ENCODE results near the gene POTEF.
"Not testable (repeated sequence)": the region's sequence is repeated elsewhere in the genome, so short reads cannot be mapped to it uniquely, and the experiment has no call there.

POTEF gene

DNA sequence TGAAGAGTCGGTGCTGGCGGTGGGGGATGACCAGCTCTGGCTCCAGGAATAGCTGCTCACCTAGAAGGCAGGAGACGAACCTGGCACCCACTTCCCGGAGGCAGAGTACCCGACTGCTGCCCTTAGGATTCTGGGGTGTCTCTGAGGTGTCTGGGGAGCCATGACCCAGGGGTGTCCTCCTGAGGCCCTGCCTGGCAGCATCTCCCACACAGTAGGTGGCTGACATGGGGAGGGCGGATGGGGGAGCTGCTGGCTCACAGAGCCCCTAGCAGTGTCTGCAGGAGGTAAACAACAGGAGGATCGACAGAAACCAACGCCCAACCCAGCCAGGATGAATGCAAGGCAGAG lies 25.4 kb upstream of the POTEF start:
- intact Hi-C loops (cut with DNase I), result not testable (repeated sequence)
- peak in 1 of 42 donors; percentile 25 for DNase-seq

DNA sequence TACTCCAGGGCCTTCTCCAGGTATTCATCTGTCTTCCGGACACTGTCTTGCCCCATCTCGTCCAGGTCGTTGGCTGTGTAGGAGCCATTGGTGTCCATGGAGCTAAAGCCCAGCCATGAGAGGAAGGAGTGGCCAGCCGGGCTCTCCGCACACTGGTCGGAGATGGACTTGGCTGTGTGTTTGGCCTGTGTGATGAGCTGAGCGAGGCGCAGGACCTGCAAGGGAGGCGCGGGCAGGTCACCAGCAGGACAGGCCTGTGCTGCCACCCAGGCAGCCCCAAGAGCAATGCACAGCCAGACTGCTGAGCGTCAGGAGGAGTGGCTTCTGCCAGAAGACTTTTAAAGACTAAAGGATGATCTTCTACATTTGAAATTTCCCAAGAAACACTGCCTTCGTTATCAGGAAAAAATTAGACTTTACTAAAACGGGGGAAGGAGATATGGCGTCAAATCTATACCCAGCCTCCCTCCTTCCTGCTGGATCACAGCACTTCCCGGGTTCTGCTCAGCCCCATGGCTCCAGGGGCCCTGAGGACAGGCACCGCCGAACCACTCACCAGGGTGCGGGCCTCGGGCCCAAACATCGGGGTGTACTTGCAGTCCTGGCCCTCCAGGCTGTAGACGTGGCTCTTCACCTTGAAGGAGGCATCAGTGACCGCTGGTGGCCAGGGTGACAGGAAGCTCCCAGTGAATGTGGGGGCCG lies 24.9 kb upstream of the POTEF start:
- peak in 1 of 42 donors; percentile 36 for DNase-seq
- intact Hi-C loops (cut with DNase I), result not testable (repeated sequence)

- DNase-seq, result peak in 1 of 42 donors; percentile 27
- intact Hi-C loops (cut with DNase I), result no loop called here
These were observed 24.0 kb upstream of the POTEF start for GRCh38 chr2:130152816-130153595.

- intact Hi-C loops (cut with DNase I), result not testable (repeated sequence)
- peak in 5 of 42 donors; percentile 13 to 31 (median 21) for DNase-seq
These were observed 23.3 kb upstream of the POTEF start for GRCh38 chr2:130152136-130152815.

DNA sequence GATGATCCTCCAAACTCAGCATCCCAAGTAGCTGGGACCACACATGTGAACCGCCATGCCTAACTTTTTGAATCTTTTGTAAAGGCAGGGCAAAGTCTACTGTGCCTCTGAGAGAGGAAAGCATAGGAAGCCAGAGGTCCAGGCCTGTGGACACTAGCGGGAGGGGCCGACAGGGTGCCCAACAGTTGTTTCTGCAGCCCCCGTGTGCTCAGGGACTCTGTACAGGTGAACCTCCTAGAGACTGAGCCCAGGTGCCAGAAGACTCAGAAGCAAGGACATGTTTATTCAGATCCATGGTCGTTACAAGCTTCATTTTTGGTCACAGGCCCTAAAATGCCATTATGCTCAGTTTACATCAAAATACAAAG lies 22.1 kb upstream of the POTEF start:
- intact Hi-C loops (cut with DNase I); DNase-seq: not testable (repeated sequence)

DNA sequence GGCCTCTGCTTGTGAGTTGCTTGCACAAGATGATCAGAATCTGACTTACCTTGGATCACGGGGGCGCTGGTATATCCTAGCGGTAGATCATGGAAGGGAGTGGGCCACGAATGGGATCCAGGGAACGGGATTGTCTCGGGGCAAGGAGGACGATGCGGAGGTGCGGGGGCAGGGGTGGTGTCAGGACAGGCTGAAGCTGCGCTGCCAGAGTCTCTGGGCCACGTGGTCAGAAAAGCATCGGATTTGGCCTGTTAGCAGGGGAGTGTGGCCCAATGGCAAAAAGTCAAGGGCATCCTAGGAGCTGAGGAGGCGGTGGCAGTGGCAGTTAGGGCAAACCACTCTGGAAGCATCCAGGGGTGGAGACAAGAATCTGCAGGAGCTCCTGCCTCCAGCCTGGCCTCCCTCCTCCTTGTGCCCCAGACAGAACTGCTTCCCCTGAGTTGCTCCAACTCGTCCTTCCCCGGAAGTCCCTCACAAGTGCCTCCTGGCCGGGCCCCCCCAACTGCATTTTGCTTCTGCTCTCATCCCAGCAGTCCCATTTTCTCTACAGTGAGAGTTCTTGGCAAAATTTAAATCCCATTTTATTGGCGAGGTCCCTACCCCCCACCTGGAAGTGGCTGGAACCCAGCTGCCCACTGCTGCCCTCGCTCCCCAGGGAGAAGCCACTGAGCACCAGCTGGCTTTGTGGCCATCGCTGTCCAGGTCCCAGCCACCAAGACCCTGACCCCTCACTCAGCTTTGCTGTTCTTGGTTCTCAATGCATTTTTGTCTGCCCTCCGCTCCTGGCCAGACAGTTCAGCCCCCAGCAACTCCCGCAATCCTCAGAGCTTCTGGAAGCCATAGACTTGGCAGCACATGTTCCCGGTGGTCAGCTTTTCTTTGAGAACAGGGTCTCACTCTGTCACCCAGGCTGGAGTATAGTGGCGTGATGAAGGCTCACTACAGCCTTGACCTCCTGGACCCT lies 21.4 kb upstream of the POTEF start:
- intact Hi-C loops (cut with DNase I), result no loop called here
- peak in 2 of 42 donors; percentile 13 to 34 for DNase-seq

GRCh38 chr2:130148515-130148914 lies 19.5 kb upstream of the POTEF start:
- DNase-seq; intact Hi-C loops (cut with DNase I): not testable (repeated sequence)

DNA sequence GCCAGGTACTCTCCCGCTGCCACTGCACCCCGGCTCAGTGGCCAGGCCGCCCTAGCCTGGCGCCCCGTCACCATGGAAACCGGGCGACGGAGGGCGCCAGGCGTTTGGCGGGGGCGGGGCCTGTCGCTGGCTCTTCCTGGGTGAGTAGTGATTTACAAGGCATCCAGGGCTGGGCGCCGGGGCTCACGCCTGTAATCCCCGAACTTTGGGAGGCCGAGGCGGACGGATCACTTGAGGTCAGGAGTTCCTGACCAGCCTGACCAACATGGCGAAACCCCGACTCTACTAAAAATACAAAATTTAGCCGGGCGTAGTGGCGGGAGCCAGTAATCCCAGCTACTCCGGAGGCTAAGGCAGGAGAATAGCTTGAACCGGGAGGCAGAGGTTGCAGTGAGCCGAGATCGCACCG lies 16.0 kb upstream of the POTEF start, which contains the start of gene CCDC74B:
Gene CCDC74B (minus strand): TSS at position 107 of the 409 bp plus-strand sequence. CDS start 116 bp downstream, outside the sequence.
- intact Hi-C loops (cut with DNase I), result not testable (repeated sequence)
- DNase-seq, result peak in 40 of 42 donors; percentile 11 to 75 (median 56)

- intact Hi-C loops (cut with DNase I), result not testable (repeated sequence)
- peak in 6 of 42 donors; percentile 6 to 35 (median 18) for DNase-seq
These were observed 14.4 kb upstream of the POTEF start for GRCh38 chr2:130143266-130144039.

DNA sequence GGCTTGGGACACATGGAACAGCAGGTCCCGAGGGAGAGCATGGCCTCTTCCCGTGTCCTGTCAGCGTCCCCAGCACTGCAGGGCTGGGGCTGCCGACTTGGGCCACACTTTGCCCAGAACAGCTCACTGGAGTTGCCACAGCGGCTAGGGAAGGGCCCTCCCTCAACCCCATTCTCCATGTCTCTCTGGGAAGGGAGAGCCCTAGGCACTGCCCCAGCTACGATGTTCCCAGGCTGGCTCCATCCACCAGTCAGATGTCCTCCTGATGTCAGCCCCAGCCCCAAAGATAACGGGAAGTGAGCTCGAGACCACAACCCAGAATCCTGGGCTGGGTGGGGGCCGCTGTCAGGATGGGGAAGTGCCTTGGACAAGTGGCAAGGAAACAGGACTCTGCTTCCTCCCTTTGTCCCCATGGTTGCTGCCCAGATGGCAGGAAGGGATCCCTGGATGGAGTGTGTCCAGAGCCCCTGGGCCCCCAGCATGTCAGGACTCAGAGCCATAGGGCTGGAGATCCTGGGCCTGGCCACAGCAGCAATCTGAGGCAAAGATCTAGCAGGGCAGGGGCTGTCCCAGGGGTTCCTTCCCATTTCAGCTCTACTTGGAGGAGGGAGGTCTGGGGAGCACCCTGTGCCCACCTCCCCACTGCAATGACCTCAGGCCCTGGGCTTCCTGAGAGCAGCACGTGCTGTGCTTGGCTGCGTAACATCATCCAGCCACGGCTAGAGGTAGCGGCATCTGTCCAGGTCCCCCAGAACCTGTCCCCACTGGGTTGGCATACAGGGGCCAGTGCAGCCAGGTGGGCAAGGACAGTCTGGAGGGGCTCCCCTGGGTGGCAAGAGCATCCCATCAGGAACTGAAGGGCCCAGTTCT lies 13.6 kb upstream of the POTEF start:
- intact Hi-C loops (cut with DNase I), result not testable (repeated sequence)
- DNase-seq, result peak in 5 of 42 donors; percentile 4 to 30 (median 9)

DNA sequence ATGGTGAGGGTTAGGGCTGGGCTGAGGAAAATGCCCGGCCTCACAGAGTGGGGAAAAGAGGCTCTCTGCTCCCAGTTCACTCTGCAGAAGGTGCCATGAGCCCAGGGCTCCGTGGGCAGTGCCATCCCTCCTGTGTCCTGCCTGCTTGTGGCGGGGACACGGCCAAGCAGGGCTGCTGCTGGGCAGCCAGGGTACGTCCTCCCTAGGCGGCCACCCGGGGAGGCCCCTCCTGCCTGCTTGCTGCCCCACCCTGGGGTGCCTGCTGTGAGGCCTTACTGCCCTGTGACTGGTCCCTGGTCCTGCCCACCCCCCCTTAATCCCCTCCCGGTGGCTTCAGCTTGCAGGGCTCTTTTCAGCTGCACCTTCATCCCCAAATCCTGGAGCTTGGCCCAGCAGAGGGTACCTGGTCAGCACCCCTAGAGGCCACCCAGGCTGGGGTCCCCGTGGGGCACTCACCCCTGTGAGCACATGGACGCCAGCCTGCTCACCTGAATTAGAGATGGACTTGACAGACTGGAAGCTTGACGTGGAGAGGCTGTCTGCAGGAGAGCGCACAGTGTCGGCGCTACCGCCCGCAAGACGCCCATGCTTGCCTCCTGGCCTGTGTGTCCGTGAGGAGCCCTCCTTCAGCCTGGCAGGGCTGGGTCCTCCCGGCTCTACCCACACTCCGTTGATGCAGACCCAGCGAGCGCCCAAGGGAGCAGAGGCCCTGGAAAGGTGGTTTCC lies 12.8 kb upstream of the POTEF start:
- intact Hi-C loops (cut with DNase I), result not testable (repeated sequence)
- DNase-seq, result peak in 4 of 42 donors; percentile 2 to 13 (median 9)

GRCh38 chr2:130141002-130141401 lies 12.0 kb upstream of the POTEF start:
- DNase-seq; intact Hi-C loops (cut with DNase I): not testable (repeated sequence)

- peak in 1 of 42 donors; percentile 5 for DNase-seq
- intact Hi-C loops (cut with DNase I), result not testable (repeated sequence)
These were observed 11.5 kb upstream of the POTEF start for GRCh38 chr2:130140516-130140915.

DNA sequence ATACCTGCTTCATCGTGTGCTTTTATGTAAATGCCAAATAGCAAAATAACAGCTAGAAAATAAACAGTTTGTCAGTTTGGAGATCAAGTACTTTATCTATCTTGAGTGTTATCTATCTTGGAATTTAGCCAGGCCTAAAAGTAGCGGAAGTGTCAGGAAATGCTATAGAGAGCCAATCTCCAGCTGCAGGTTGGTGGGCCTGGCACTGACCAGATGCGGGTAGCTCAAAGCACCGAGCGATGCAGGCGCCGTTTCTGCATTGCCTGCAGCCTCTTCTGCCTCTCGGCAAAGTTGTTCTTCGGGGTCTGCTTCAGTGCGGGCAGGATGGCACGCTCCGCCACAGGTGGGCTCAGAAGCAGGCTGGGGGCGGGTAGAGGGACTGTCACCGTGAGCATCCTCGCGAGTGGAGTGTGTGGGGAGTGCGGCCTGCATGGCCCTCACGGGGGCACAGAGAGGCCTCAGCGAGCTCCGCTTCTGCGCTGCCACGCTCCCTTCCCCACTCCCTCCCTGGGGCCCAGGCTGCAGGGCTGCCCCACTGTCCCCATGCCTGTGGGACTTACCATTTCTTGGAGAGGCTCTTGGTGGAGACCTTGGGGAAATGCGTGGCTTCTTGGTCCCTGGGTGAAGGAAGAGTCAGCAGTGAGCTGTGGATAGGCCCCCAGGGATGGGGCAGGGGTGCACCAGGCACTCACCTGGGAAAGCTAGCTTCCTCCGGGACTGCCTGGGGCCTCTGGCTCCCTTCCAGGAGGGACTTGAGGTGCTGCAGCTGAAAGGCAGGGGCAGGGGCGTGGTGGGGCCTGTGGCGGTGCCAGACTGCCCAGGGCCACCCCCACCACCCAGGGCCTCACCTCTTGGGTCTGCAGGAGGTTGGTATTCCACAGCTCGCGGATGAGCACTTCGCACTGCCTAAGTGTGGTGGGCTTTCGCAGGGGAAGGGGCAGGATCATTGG lies 10.6 kb upstream of the POTEF start:
- intact Hi-C loops (cut with DNase I), result not testable (repeated sequence)
- peak in 1 of 42 donors; percentile 4 for DNase-seq

DNA sequence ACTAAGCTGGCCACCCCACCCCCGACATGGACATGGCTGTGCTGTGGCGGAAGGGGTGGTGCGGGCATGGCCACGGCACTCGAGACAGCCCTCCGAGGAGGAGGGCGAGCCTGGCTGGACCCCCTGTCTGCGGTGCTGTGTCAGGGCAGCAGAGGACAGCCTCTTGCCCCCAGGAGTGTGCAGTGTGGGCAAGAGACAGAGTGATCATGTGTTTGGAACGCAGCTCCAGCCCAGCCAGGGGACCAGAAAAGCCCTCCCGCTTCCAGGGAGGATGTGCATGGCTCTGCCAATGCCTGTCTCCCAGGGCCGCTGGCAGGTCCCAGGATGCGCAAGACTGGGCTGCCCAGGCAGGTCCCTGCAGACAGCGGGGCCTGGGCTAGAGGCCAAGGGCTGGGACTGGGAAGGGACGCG lies 9.8 kb upstream of the POTEF start:
- peak in 2 of 42 donors; percentile 4 to 11 for DNase-seq
- intact Hi-C loops (cut with DNase I), result not testable (repeated sequence)
